Natural killer cell treated with Interleukin-12 subunit alpha and Interleukin-12 subunit beta and Interleukin-15 and Interleukin-18, amount 100 ng/mL, for 72 hours (primary cell): ENCODE results near the gene NAA40. TPM values are rescaled to one million over a fixed set of nuclear protein-coding genes. Genes with fewer than 3 reads are reported as not detected.
"Not testable (repeated sequence)": the region's sequence is repeated elsewhere in the genome, so short reads cannot be mapped to it uniquely, and the experiment has no call there.

ENCODE experiments used
- ATAC-seq, 2 donors: fragments of 150-1000 bp; cut with Tn5 transposase in 1 of 2; sonication (Bioruptor Pico), chemical (Tn5 transposase) in 1 of 2; 2 replicates each; pipeline ENCODE4 v1.10.0; 2021
- DNase-seq: peaks from one replicate; pipeline ENCODE4 v3.0.0; 2022; ENCODE audit warnings: low spot score
- H3K27ac Mint-ChIP-seq, 2 donors: 1 replicate in 1 of 2; 2 replicates in 1 of 2; pipeline ENCODE4 v1.8.0; 2022; ENCODE audit warnings: mixed read lengths in 2 of 2, mild to moderate bottlenecking in 1 of 2, moderate library complexity in 1 of 2
- H3K27me3 Mint-ChIP-seq, 2 donors: 1 replicate in 1 of 2; 2 replicates in 1 of 2; pipeline ENCODE4 v1.8.0; 2022; ENCODE audit warnings: mixed read lengths in 2 of 2
- H3K36me3 Mint-ChIP-seq: one replicate; pipeline ENCODE4 v1.8.0; 2022; ENCODE audit warnings: mixed read lengths
- H3K4me1 Mint-ChIP-seq, 2 donors: 1 replicate in 1 of 2; 2 replicates in 1 of 2; pipeline ENCODE4 v1.8.0; 2022; ENCODE audit warnings: low read depth in 2 of 2, mixed read lengths in 2 of 2, mild to moderate bottlenecking in 1 of 2
- H3K4me3 Mint-ChIP-seq: one replicate; pipeline ENCODE4 v1.8.0; 2022; ENCODE audit warnings: mixed read lengths
- H3K9me3 Mint-ChIP-seq: 2 replicates; pipeline ENCODE4 v1.8.0; 2022; ENCODE audit warnings: mixed read lengths
- total RNA-seq, 2 donors: library from RNA; stranded (reverse); gene quantifications; one replicate each; pipeline ENCODE4 v1.2.3, GENCODE V29; 2022

NAA40 gene
- total RNA-seq, 2 donors from 2014 or later, result 29.4 to 43.8 TPM

- Mint-ChIP-seq H3K27ac (no peak overlapping the region), H3K27me3 (peaks cover 0 to 3% of the 10 kb centered on the region in 2 donors), H3K9me3 (no peaks in the 10 kb centered on the region), H3K36me3 (peaks cover 2% of the 10 kb centered on the region), H3K4me1 (peaks cover 9 to 11% of the 10 kb centered on the region in 2 donors), H3K4me3 (no peak overlapping the region)
- no peak for ATAC-seq
- no peak for DNase-seq
Measured at GRCh38 chr11:63970902-63971301, 32.1 kb downstream of the NAA40 start.

- not testable (repeated sequence) for H3K27me3 Mint-ChIP-seq, H3K36me3 Mint-ChIP-seq, ATAC-seq, DNase-seq, H3K9me3 Mint-ChIP-seq
- Mint-ChIP-seq H3K27ac (peak overlapping the region; percentile 95 to 99), H3K4me3 (peak overlapping the region; percentile 99), H3K4me1 (peaks cover 23% of the 10 kb centered on the region in 2 donors)
Measured at GRCh38 chr11:63973912-63974258, 35.1 kb downstream of the NAA40 start.

GRCh38 chr11:63974259-63975143 is 35.7 kb downstream of the NAA40 start, which contains the start of gene COX8A:
COX8A (plus strand) TSS chr11:63974620; CDS start chr11:63974681, 61 bp downstream.
- ATAC-seq (peak; percentile 99 to 100), DNase-seq (peak; percentile 98)
- Mint-ChIP-seq H3K36me3 (peaks cover 9% of the 10 kb centered on the region), H3K4me1 (peaks cover 23% of the 10 kb centered on the region in 2 donors), H3K4me3 (peak within 1 kb of the TSS; percentile 99), H3K27ac (peak within 1 kb of the TSS; percentile 95 to 99), H3K9me3 (no peaks in the 10 kb centered on the region), H3K27me3 (no peaks in the 10 kb centered on the region)

GRCh38 chr11:63978551-63979239 is 39.9 kb downstream of the NAA40 start:
- peak overlapping the region in 1 of 2 donors; percentile 46 for H3K27ac Mint-ChIP-seq
- no peaks in the 10 kb centered on the region for H3K27me3 Mint-ChIP-seq
- no peak for ATAC-seq
- H3K4me3 Mint-ChIP-seq, result no peak overlapping the region
- H3K9me3 Mint-ChIP-seq, result no peaks in the 10 kb centered on the region
- H3K36me3 Mint-ChIP-seq, result peaks cover 9% of the 10 kb centered on the region
- H3K4me1 Mint-ChIP-seq, result peaks cover 17 to 22% of the 10 kb centered on the region in 2 donors
- no peak for DNase-seq

GRCh38 chr11:63979426-63979825 is 40.6 kb downstream of the NAA40 start:
- peaks cover 17 to 18% of the 10 kb centered on the region in 2 donors for H3K4me1 Mint-ChIP-seq
- no peak overlapping the region for H3K27ac Mint-ChIP-seq
- DNase-seq, result no peak
- no peak for ATAC-seq
- H3K4me3 Mint-ChIP-seq, result no peak overlapping the region
- peaks cover 9% of the 10 kb centered on the region for H3K36me3 Mint-ChIP-seq
- no peaks in the 10 kb centered on the region for H3K27me3 Mint-ChIP-seq
- no peaks in the 10 kb centered on the region for H3K9me3 Mint-ChIP-seq

GRCh38 chr11:63985812-63986155 is 47.0 kb downstream of the NAA40 start:
- H3K4me1 Mint-ChIP-seq, result peaks cover 12 to 24% of the 10 kb centered on the region in 2 donors
- H3K27ac Mint-ChIP-seq, result peak overlapping the region; percentile 96 to 99
- H3K27me3 Mint-ChIP-seq, result no peaks in the 10 kb centered on the region
- DNase-seq, result peak; percentile 69
- peak overlapping the region; percentile 97 for H3K4me3 Mint-ChIP-seq
- peak; percentile 84 to 89 for ATAC-seq
- no peaks in the 10 kb centered on the region for H3K36me3 Mint-ChIP-seq
- no peaks in the 10 kb centered on the region for H3K9me3 Mint-ChIP-seq

- ATAC-seq (peak; percentile 93 to 96), DNase-seq (peak; percentile 91)
- no peaks in the 10 kb centered on the region for H3K27me3 Mint-ChIP-seq
- peak within 1 kb of the TSS; percentile 97 for H3K4me3 Mint-ChIP-seq
- peaks cover 12 to 24% of the 10 kb centered on the region in 2 donors for H3K4me1 Mint-ChIP-seq
- H3K9me3 Mint-ChIP-seq, result no peaks in the 10 kb centered on the region
- H3K36me3 Mint-ChIP-seq, result no peaks in the 10 kb centered on the region
- H3K27ac Mint-ChIP-seq, result peak within 1 kb of the TSS; percentile 96 to 99
Measured at GRCh38 chr11:63986156-63986931, 47.5 kb downstream of the NAA40 start, which contains the start of gene OTUB1. OTUB1 (plus strand) TSS chr11:63986438; CDS start chr11:63986457, 19 bp downstream.

GRCh38 chr11:63986932-63987513 is 48.2 kb downstream of the NAA40 start:
- Mint-ChIP-seq H3K4me3 (peak overlapping the region; percentile 68), H3K9me3 (no peaks in the 10 kb centered on the region), H3K27me3 (no peaks in the 10 kb centered on the region), H3K36me3 (peaks cover 5% of the 10 kb centered on the region), H3K4me1 (peaks cover 12 to 28% of the 10 kb centered on the region in 2 donors), H3K27ac (no peak overlapping the region)
- no peak for DNase-seq
- ATAC-seq, result no peak

GRCh38 chr11:63991558-63991957 is 52.8 kb downstream of the NAA40 start:
- peaks cover 5% of the 10 kb centered on the region for H3K36me3 Mint-ChIP-seq
- H3K27ac Mint-ChIP-seq, result no peak overlapping the region
- DNase-seq (no peak), ATAC-seq (no peak)
- no peaks in the 10 kb centered on the region for H3K9me3 Mint-ChIP-seq
- no peaks in the 10 kb centered on the region for H3K27me3 Mint-ChIP-seq
- H3K4me1 Mint-ChIP-seq, result peaks cover 5 to 24% of the 10 kb centered on the region in 2 donors
- no peak overlapping the region for H3K4me3 Mint-ChIP-seq

- peaks cover 5 to 17% of the 10 kb centered on the region in 2 donors for H3K4me1 Mint-ChIP-seq
- no peak overlapping the region for H3K27ac Mint-ChIP-seq
- DNase-seq, result no peak
- no peak for ATAC-seq
- H3K9me3 Mint-ChIP-seq, result no peaks in the 10 kb centered on the region
- peaks cover 11% of the 10 kb centered on the region for H3K36me3 Mint-ChIP-seq
- no peak overlapping the region for H3K4me3 Mint-ChIP-seq
- no peaks in the 10 kb centered on the region for H3K27me3 Mint-ChIP-seq
Measured at GRCh38 chr11:63993100-63993499, 54.3 kb downstream of the NAA40 start.

GRCh38 chr11:63993993-63994392 is 55.2 kb downstream of the NAA40 start:
- Mint-ChIP-seq H3K4me1 (peaks cover 5 to 15% of the 10 kb centered on the region in 2 donors), H3K4me3 (no peak overlapping the region), H3K9me3 (no peaks in the 10 kb centered on the region), H3K27me3 (no peaks in the 10 kb centered on the region), H3K27ac (no peak overlapping the region), H3K36me3 (peaks cover 11% of the 10 kb centered on the region)
- DNase-seq (no peak), ATAC-seq (no peak)

GRCh38 chr11:63996512-63996911 is 57.7 kb downstream of the NAA40 start:
- ATAC-seq (no peak), DNase-seq (no peak)
- H3K36me3 Mint-ChIP-seq, result peaks cover 9% of the 10 kb centered on the region
- no peaks in the 10 kb centered on the region for H3K27me3 Mint-ChIP-seq
- no peaks in the 10 kb centered on the region for H3K9me3 Mint-ChIP-seq
- H3K4me1 Mint-ChIP-seq, result peaks cover 5 to 14% of the 10 kb centered on the region in 2 donors
- no peak overlapping the region for H3K4me3 Mint-ChIP-seq
- H3K27ac Mint-ChIP-seq, result no peak overlapping the region

GRCh38 chr11:63997104-63997700 is 58.4 kb downstream of the NAA40 start:
- DNase-seq, result no peak
- Mint-ChIP-seq H3K27me3 (peaks cover 0 to 3% of the 10 kb centered on the region in 2 donors), H3K27ac (no peak overlapping the region), H3K9me3 (no peaks in the 10 kb centered on the region), H3K4me1 (peaks cover 5 to 15% of the 10 kb centered on the region in 2 donors), H3K36me3 (peaks cover 6% of the 10 kb centered on the region), H3K4me3 (no peak overlapping the region)
- ATAC-seq, result no peak
